ENCODE measurements around the gene TRIP13.
"Not testable (repeated sequence)": the region's sequence is repeated elsewhere in the genome, so short reads cannot be mapped to it uniquely, and the experiment has no call there.

The TRIP13 gene

DNA sequence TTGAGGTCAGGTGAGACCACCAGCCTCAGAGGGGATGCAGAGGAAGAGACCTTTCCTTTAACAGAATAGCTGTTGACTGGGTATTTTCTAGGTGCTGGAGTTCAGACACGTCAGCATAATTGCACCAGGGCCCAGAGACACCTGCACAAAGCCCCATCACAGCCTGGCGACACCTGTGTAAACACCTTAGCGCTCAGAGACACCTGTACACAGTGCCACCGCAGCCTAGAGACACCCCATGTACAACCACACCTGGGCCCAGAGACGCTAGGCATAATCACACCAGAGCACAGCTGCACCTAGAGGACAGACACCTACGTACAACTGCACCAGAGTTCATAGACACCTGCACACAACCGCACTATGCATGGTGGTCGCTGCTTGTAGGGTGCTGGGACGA lies 1.0 kb downstream of the TRIP13 start:
- no peak for DNase-seq (ENCODE audit: low spot score)

- no peak for DNase-seq (ENCODE audit: low spot score)
Observed at GRCh38 chr5:900781-901180, 8.1 kb downstream of the TRIP13 start.

GRCh38 chr5:902129-902916 lies 9.6 kb downstream of the TRIP13 start:
- no peak for DNase-seq (ENCODE audit: low spot score)

- no peak for DNase-seq (ENCODE audit: low spot score)
Observed at GRCh38 chr5:903756-904096, 11.0 kb downstream of the TRIP13 start.

DNA sequence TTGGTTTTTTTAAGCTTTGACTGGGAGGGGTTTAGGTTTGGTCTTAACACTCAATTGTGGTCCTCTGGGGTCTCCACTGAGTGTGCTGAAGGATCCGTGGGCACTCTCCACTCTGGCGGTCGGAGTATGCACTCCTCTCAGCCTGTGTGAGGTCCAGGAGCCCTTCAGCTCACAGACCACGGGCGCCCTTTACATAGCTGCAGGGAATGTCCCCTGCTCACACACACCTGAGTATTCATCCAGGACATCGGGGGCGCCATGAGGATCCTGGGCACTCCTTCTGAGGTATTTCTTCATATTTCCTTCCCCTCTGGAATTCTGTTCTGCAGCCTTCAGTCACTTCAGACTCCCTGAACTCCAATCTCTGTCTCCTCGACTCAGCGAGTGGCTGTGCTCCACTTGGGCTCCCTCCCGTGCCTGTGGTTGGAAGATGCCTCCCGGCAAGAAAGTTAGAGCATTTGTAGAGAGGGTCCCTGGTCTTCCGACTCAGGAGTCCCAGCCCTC lies 12.5 kb downstream of the TRIP13 start:
- no peak for DNase-seq (ENCODE audit: low spot score)

GRCh38 chr5:907366-907910 lies 14.8 kb downstream of the TRIP13 start:
- no peak for DNase-seq (ENCODE audit: low spot score)

GRCh38 chr5:908172-908571 lies 15.5 kb downstream of the TRIP13 start:
- no peak for DNase-seq (ENCODE audit: low spot score)

- no peak for DNase-seq (ENCODE audit: low spot score)
Observed at GRCh38 chr5:909086-909485, 16.4 kb downstream of the TRIP13 start.

DNA sequence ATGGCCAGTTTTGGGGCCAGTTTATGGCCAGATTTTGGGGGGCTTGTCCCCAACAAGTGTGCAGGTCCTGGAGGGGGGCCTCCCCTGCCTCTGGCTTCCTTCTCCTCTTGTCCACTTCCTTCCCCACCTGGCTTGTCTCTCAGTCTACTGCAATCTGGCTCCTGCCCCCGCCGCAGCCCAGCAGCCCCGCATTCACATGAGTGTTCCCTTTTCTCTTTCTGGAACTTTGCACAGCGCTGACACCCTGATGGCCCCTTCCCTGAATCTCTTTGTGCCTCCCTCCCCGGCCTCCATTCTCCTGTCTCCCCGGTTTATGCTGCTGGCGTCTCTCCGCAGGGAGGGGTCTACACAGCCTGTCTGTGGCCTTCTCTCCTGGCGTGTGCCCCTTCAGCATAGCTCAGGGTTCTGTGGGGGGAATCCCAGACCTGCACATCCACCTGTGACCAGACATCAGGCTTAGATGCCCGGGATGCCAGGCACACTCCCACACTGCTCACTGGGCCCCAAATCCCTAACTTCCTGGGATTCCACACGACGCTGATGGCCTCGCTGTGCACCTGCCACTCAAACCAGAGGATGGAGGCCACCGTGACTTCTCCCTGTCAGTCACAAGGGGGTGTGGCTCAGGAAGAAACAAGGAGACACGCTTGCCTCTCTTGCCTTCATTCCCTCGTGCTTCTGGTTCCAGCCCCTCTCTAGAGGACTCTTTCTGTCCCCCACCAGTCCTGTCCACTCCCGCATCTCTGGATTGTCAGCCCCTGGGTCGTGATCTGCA lies 17.5 kb downstream of the TRIP13 start:
- no peak for DNase-seq (ENCODE audit: low spot score)

DNA sequence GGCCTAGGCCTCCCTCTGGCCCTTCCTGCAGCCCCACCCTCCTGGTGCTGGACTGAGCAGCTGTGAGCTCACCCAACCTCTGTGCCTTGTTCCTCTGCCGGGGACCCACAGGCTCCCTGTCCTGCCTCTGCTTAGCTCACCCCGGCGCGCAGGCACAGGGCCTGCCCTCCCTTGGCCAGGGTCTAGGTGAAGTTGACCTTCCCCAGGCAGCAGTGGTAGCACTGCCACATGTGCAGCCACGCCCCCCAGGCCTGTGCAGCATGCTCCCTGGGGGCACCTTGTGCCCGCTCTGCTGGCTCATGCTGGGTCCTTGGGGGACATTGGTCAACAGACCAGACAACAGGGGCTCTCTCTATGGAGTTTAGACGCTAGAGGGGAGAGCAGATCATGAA lies 18.1 kb downstream of the TRIP13 start:
- no peak for DNase-seq (ENCODE audit: low spot score)

GRCh38 chr5:911601-912000 lies 18.9 kb downstream of the TRIP13 start:
- DNase-seq (ENCODE audit: low spot score): no peak

GRCh38 chr5:912280-913091 lies 19.8 kb downstream of the TRIP13 start:
- no peak for DNase-seq (ENCODE audit: low spot score)

DNA sequence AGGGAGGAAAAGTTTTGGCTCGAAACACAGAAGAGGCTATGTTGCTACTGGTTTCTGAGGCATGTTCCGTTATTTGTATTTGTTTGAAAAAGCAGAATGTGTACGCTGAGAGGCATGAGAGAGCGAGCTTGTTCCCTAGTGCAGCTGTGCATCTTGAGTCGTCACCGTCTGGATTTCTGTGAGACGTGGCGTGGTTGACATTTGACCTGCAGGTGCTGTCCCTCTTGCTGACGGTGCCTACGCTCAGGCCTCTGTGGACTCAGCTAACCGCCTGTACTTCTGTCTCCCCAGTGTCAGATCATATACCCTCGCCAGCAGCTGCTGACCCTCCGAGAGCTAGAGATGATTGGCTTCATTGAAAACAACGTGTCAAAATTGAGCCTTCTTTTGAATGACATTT lies 21.5 kb downstream of the TRIP13 start:
- DNase-seq (ENCODE audit: low spot score): no peak

DNA sequence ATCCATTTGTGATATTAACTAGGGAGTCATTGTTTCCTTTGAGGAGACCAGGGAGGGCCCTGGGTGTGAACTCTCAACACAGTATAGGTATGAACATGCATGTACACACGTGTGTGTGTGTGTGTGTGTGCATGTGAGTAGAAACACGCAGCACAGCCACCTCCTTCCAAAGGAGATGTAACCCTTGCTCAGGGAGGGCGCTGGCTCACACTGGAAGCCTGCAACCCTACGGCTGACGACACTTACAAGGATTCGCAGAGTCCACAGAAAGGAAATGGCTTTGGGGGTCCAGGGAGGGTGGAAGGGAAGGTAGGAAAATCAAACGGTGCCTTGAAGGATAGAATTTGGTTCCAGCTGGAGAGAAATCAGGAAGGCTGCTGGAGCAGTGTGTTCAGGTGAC lies 21.9 kb downstream of the TRIP13 start:
- no peak for DNase-seq (ENCODE audit: low spot score)

- not testable (repeated sequence) for DNase-seq (ENCODE audit: low spot score)
Observed at GRCh38 chr5:915346-915745, 22.7 kb downstream of the TRIP13 start.

GRCh38 chr5:915946-916345 lies 23.3 kb downstream of the TRIP13 start:
- DNase-seq (ENCODE audit: low spot score): no peak

GRCh38 chr5:916441-917293 lies 24.0 kb downstream of the TRIP13 start:
- no peak for DNase-seq (ENCODE audit: low spot score)

DNA sequence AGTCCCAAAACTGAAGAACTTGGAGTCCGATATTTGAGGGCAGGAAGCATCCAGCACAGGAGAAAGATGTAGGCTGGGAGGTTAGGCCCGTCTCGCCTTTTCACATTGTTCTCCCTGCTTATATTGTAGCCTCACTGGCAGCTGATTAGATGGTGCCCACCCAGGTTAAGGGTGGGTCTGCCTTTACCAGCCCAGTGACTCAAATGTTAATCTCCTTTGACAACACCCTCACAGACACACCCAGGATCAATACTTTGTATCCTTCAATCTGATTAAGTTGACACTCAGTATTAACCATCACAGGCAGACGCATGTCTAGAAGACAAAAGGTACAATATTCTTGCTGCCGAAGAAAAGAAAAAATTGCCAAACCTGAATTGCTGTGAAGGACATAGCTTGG lies 26.0 kb downstream of the TRIP13 start:
- not testable (repeated sequence) for DNase-seq (ENCODE audit: low spot score)

DNA sequence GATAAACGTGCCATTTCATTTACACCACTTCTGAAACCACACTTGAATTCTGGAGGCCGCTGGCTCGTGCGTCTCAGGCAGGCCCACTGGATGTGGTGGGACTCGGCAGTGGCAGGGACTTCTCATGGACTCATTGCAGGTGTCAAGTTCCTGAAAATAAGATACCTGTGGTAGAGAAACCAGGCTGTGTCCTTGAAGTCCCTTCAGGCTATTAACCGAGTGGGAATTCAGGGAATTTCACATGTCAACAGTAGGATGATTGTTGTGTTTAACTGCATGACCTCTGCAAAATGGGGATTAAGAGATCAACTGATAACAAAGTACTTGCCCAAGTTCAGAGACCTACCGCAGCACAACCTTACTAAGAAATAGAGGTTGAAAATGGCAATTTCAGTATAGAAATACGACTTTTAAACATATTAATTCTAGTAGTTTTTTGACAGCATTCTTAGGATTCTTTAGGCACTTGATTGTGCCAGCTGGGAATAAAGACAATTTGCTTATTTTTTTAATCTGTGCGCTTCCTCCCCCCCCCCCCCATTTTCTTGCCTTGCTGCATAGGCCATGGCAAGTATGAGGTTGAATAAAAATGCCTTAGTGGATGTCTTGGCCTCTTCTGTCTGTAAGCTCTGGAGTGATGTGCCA lies 26.8 kb downstream of the TRIP13 start:
- DNase-seq (ENCODE audit: low spot score): no peak

DNA sequence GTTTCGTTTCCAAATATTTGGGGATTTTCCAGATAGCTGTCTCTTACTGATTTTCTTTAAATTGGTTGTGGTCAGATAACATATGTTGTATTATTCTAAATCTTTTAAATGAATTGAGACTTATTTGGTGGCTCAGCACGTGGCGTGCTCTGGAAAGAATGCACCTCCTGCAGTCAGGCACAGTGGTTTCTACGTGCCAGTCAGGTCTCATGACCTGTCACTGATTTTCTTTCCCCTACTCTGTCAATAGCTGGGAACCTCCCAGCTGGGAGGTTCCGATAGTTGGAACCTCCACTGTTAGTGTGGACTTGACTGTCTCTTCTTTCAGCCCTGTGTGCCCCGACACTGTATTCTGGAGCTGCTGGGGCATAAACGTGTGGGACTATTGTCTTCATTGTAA lies 27.6 kb downstream of the TRIP13 start:
- DNase-seq (ENCODE audit: low spot score): no peak

Measured in pons (tissue), 1 donor.